K562 (cell line): ENCODE results near the gene FAM3C. TPM values are rescaled to one million over a fixed set of nuclear protein-coding genes. Genes with fewer than 3 reads are reported as not detected.

Source experiments
- ATAC-seq: fragments of 200-7000 bp; cut with Tn5 transposase; 3 replicates; pipeline ENCODE4 v1.9.1; 2020; ENCODE audit warnings: moderate library complexity
- BruUV-seq: library from RNA; stranded (reverse); fragments of 400-500 nt; replicated peaks from 2 replicates; lab custom pipeline; 2021; lab: Mats Ljungman, UMichigan
- CTCF ChIA-PET: fragments of 300-600 bp; formaldehyde crosslinking; extraction: SDS; loops from one replicate; lab custom pipeline; 2021; ENCODE audit warnings: low intra/inter-chr PET ratio; lab: Yijun Ruan, JAX
- POLR2A ChIA-PET: fragments of 300-600, 350-650 bp; sonication (Branson Sonifier 250); formaldehyde crosslinking; extraction: SDS; loops from one replicate; lab custom pipeline; 2021; ENCODE audit warnings: antibody characterized with exemption, inconsistent platforms; lab: Yijun Ruan, JAX
- DNase-seq, 4 experiments: peaks; one replicate each; pipeline versions ENCODE4 v3.0.0 to v3.0.0-alpha.2; 2011 to 2018; ENCODE audit warnings: low spot score in 3 of 4, mixed read lengths in 3 of 4; ENCODE audit errors: extremely low read depth in 1 of 4
- FAIRE-seq: peaks from 2 replicates; lab custom pipeline; 2011; peaks lifted over from hg19 to GRCh38; lab: Jason Lieb, UNC
- H2AFZ ChIP-seq: 2 replicates; pipeline ENCODE4 v1.6.0; 2011; ENCODE audit warnings: low read depth, low read length, control low read depth, inconsistent platforms
- H3K27ac ChIP-seq: fragments of 200-600 bp; 3 replicates; pipeline ENCODE4 v1.8.0; 2011; ENCODE audit warnings: low read depth, mild to moderate bottlenecking, control low read depth, inconsistent platforms, low read length, moderate library complexity, mixed read lengths; ENCODE audit errors: extremely low read depth
- H3K27me3 ChIP-seq, 2 experiments: fragments of 300-600 bp in 1 of 2; 2 replicates in 1 of 2; 3 replicates in 1 of 2; pipeline versions ENCODE4 v1.6.0 to v1.8.0; 2011; ENCODE audit warnings: inconsistent platforms in 2 of 2, low read length in 2 of 2, mild to moderate bottlenecking in 1 of 2, mixed read lengths in 1 of 2, moderate library complexity in 1 of 2; ENCODE audit not compliant: control insufficient read depth in 2 of 2, insufficient read depth in 2 of 2
- H3K36me3 ChIP-seq: fragments of 300-600 bp; 3 replicates; pipeline ENCODE4 v1.8.0; 2011; ENCODE audit warnings: mild to moderate bottlenecking, low read length, inconsistent platforms; ENCODE audit not compliant: control insufficient read depth, insufficient read depth
- H3K4me1 ChIP-seq, 2 experiments: fragments of 200-600 bp in 1 of 2; replicated peaks in 1 of 2; 2 replicates in 1 of 2; 3 replicates in 1 of 2; pipeline versions ENCODE4 v1.5.1 to v1.8.0; 2011; ENCODE audit warnings: inconsistent platforms in 2 of 2, low read length in 2 of 2, mild to moderate bottlenecking in 1 of 2, mixed read lengths in 1 of 2, moderate library complexity in 1 of 2; ENCODE audit not compliant: control insufficient read depth in 2 of 2, insufficient read depth in 2 of 2
- H3K4me2 ChIP-seq: 2 replicates; pipeline ENCODE4 v1.6.1; 2011; ENCODE audit warnings: low read length, control low read depth, inconsistent platforms, mixed read lengths; ENCODE audit not compliant: insufficient read depth
- H3K4me3 ChIP-seq: fragments of 200-600 bp; sonication (generic), shearing (Covaris generic); 2 replicates; pipeline ENCODE4 v1.5.1; 2016; ENCODE audit warnings: control low read depth, inconsistent platforms
- H3K79me2 ChIP-seq: fragments of 200-600 bp; 3 replicates; pipeline ENCODE4 v1.8.0; 2011; ENCODE audit warnings: low read length, inconsistent platforms; ENCODE audit not compliant: control insufficient read depth, insufficient read depth
- H3K9ac ChIP-seq, 2 experiments: 2 replicates each; pipeline versions ENCODE4 v1.6.0 to v1.6.1; 2011; ENCODE audit warnings: low read depth in 2 of 2, low read length in 2 of 2, control low read depth in 1 of 2, inconsistent platforms in 1 of 2, mild to moderate bottlenecking in 1 of 2, mixed read lengths in 1 of 2; ENCODE audit not compliant: insufficient read depth in 1 of 2
- H3K9me1 ChIP-seq: one replicate; pipeline ENCODE4 v1.6.0; 2011; ENCODE audit warnings: inconsistent platforms, mild to moderate bottlenecking, low read length, moderate library complexity; ENCODE audit not compliant: control insufficient read depth, insufficient read depth
- H3K9me3 ChIP-seq: replicated peaks from 2 replicates; pipeline ENCODE4 v1.5.1; 2011; ENCODE audit warnings: low read depth, low read length, inconsistent platforms; ENCODE audit not compliant: control insufficient read depth, insufficient read depth
- H4K20me1 ChIP-seq: replicated peaks from 2 replicates; pipeline ENCODE4 v1.6.1; 2011; ENCODE audit warnings: low read length, inconsistent platforms, mixed read lengths; ENCODE audit not compliant: control insufficient read depth, insufficient read depth
- C11orf30 ChIP-seq: fragments of 450-650 bp; IDR thresholded peaks from 2 replicates; pipeline ENCODE4 v1.6.1; 2016; ENCODE audit warnings: low read depth, mild to moderate bottlenecking
- CAMTA2 ChIP-seq: fragments of 250-450 bp; sonication (Bioruptor Pico); conservative IDR thresholded peaks from 2 replicates; pipeline ENCODE4 v1.5.1; 2022
- HNRNPH1 ChIP-seq: fragments of 200-400 bp; formaldehyde crosslinking; optimal IDR thresholded peaks from 2 replicates; pipeline ENCODE3; 2017; ENCODE audit warnings: low read depth, mild to moderate bottlenecking, low read length, moderate library complexity
- NFRKB ChIP-seq: fragments of 450-650 bp; IDR thresholded peaks from 2 replicates; pipeline ENCODE4 v1.6.1; 2016; ENCODE audit warnings: low read depth
- PRMT5 ChIP-seq: sonication (generic); formaldehyde crosslinking; IDR thresholded peaks from 2 replicates; pipeline ENCODE4 v1.5.0; 2020; ENCODE audit warnings: missing genetic modification reagents
- RERE ChIP-seq: sonication (generic); formaldehyde crosslinking; IDR thresholded peaks from 2 replicates; pipeline ENCODE4 v1.8.0; 2023; ENCODE audit warnings: missing genetic modification reagents, mild to moderate bottlenecking, borderline replicate concordance
- SMC3 ChIP-seq: conservative IDR thresholded peaks from 2 replicates; pipeline ENCODE4 v1.6.1; 2011; ENCODE audit warnings: low read depth, low read length, improper control_type of control experiment; ENCODE audit not compliant: insufficient read depth
- STAT5A ChIP-seq: IDR thresholded peaks from 2 replicates; pipeline ENCODE4 v1.6.1; 2012; ENCODE audit warnings: low read length, inconsistent platforms, borderline replicate concordance
- TGIF2 ChIP-seq: sonication (generic); formaldehyde crosslinking; IDR thresholded peaks from 2 replicates; pipeline ENCODE4 v1.8.1; 2022; ENCODE audit warnings: mild to moderate bottlenecking, missing genetic modification reagents, moderate library complexity
- XRCC3 ChIP-seq: fragments of 450-650 bp; IDR thresholded peaks from 2 replicates; pipeline ENCODE4 v1.6.1; 2017; ENCODE audit warnings: mild to moderate bottlenecking, moderate library complexity
- ZBTB1 ChIP-seq: sonication (generic); formaldehyde crosslinking; IDR thresholded peaks from 2 replicates; pipeline ENCODE4 v1.8.1; 2023; ENCODE audit warnings: missing genetic modification reagents, low read depth, mild to moderate bottlenecking, borderline replicate concordance
- ZNF57 ChIP-seq: fragments of 450-650 bp; formaldehyde crosslinking; IDR thresholded peaks from 2 replicates; pipeline ENCODE4 v1.4.0; 2020; ENCODE audit warnings: mild to moderate bottlenecking, moderate library complexity
- ZNF655 ChIP-seq: fragments of 250-450 bp; sonication (Bioruptor Pico); IDR thresholded peaks from 2 replicates; pipeline ENCODE4 v1.5.0; 2021
- ZNF766 ChIP-seq: fragments of 200-800 bp; sonication (Bioruptor generic); conservative IDR thresholded peaks from 2 replicates; pipeline ENCODE4 v1.6.1; 2016; ENCODE audit warnings: missing genetic modification characterization, missing compliant biosample characterization
- in situ Hi-C: fragments of 300-500 bp; cut with MboI; formaldehyde crosslinking; loops from 4 replicates; pipeline ENCODE4 v1.15.0; 2018; ENCODE audit warnings: inconsistent platforms, mixed read lengths
- intact Hi-C: fragments of 100-400 bp; cut with micrococcal nuclease; formaldehyde crosslinking; loops from 2 replicates; pipeline ENCODE4 v1.14.2; 2022
- polyA plus RNA-seq, 8 experiments: library from polyadenylated mRNA; depleted of rRNA in 4 of 8; stranded (reverse) in 5 of 8; unstranded in 3 of 8; fragments of >200 nt; fragmentation: Nextera tagmentation in 2 of 8; fragmentation: Illumina TruSeq in 1 of 8; extraction: Ambion mirVana in 2 of 8; extraction: Trizol in 1 of 8; gene quantifications; 2 replicates each; pipeline versions ENCODE4 v1.2.1 to v1.2.3, GENCODE V29; 2011 to 2014; ENCODE audit warnings: inconsistent platforms in 1 of 8, missing spikeins in 1 of 8
- total RNA-seq, 7 experiments: library from RNA; depleted of rRNA in 6 of 7; stranded (reverse); fragments of >200 nt in 6 of 7; fragmentation: Illumina TruSeq in 2 of 7; extraction: Trizol in 2 of 7; gene quantifications; 2 replicates each; pipeline versions ENCODE4 v1.2.1 to v1.2.3, GENCODE V29; 2011 to 2021; ENCODE audit warnings: low replicate concordance in 1 of 7

FAM3C gene
- total and polyA plus RNA-seq, 9 of the 15 experiments (the other 6 are each of a cell fraction or from before 2014, with no cell fraction given), result 10.6 to 42.6 (median 30.0) TPM

- BruUV-seq, result no TSS peak
- Histone ChIP-seq H2AFZ (no peak overlapping the region), H3K27ac (no peak overlapping the region), H3K79me2 (no peaks in the 10 kb centered on the region), H3K27me3 (no peaks in the 10 kb centered on the region), H3K4me1 (no peaks in the 10 kb centered on the region), H4K20me1 (no peaks in the 10 kb centered on the region), H3K9ac (no peak overlapping the region), H3K4me2 (no peak overlapping the region), H3K9me3 (no peaks in the 10 kb centered on the region), H3K4me3 (no peak overlapping the region), H3K9me1 (no peaks in the 10 kb centered on the region), H3K36me3 (no peaks in the 10 kb centered on the region)
- TF ChIP-seq ZNF655 (CRISPR knock-in tag) (no peak), HNRNPH1 (no peak), SMC3 (no peak), RERE (no peak), C11orf30 (no peak), XRCC3 (no peak), ZBTB1 (CRISPR knock-in tag) (no peak), CAMTA2 (CRISPR knock-in tag) (no peak), NFRKB (no peak), PRMT5 (no peak), STAT5A (no peak), TGIF2 (no peak), ZNF57 (CRISPR knock-in tag) (no peak), ZNF766 (no peak)
- ChIA-PET CTCF (no interaction called here), POLR2A (interaction anchor here (0.9 to 1.5 kb wide), 2 partner anchors 9 to 34 kb away, joined by 4 to 6 read pairs; partner anchors contain the start of gene FAM3C)
- in situ Hi-C loops (no loop called here), intact Hi-C loops (no loop called here)
- DNase-seq (no peak), ATAC-seq (no peak), FAIRE-seq (no peak)
Observed at GRCh38 chr7:121429798-121430197, 33.7 kb upstream of the FAM3C start.
